T-cell (primary cell): ENCODE measurements around the gene ACSM2A. TPM values are rescaled to one million over a fixed set of nuclear protein-coding genes. Genes with fewer than 3 reads are reported as not detected.
"Not testable (repeated sequence)": the region's sequence is repeated elsewhere in the genome, so short reads cannot be mapped to it uniquely, and the experiment has no call there.

ENCODE experiments used
- ATAC-seq, 4 experiments: fragments of 200-7000 bp in 3 of 4; fragments of 150-1000 bp in 1 of 4; cut with Tn5 transposase; replicated peaks in 1 of 4; 1 replicate in 3 of 4; 2 replicates in 1 of 4; pipeline ENCODE4 v1.10.0; 2021; ENCODE audit warnings: moderate library complexity in 3 of 4, mild to moderate bottlenecking in 2 of 4, moderate number of reproducible peaks in 1 of 4
- CTCF ChIA-PET, 2 donors: fragments of 300-600 bp; sonication (Branson Sonifier 250); formaldehyde crosslinking; loops; one replicate each; lab custom pipeline; 2022; ENCODE audit warnings: antibody characterized with exemption in 2 of 2; lab: Charles Lee
- POLR2A ChIA-PET, 2 donors: fragments of 300-600 bp; sonication (Branson Sonifier 250); formaldehyde crosslinking; loops; one replicate each; lab custom pipeline; 2022; ENCODE audit warnings: antibody characterized with exemption in 2 of 2; lab: Charles Lee
- DNase-seq, 35 experiments: peaks; one replicate each; pipeline versions ENCODE4 v3.0.0 to v3.0.0-alpha.2; 2013 to 2023
- H3K27ac ChIP-seq: one replicate; pipeline ENCODE4 v1.5.1; 2013; ENCODE audit warnings: low read length
- H3K27me3 ChIP-seq, 2 experiments: replicated peaks in 1 of 2; 1 replicate in 1 of 2; 2 replicates in 1 of 2; pipeline versions ENCODE4 v1.6.1 to v1.7.0; 2013; ENCODE audit warnings: low read length in 1 of 2, mixed read lengths in 1 of 2; ENCODE audit not compliant: control insufficient read depth in 2 of 2, insufficient read depth in 2 of 2; ENCODE audit errors: extremely low read depth in 1 of 2
- H3K36me3 ChIP-seq, 2 donors: 1 replicate in 1 of 2; 2 replicates in 1 of 2; pipeline versions ENCODE4 v1.6.1 to v1.7.0; 2013; ENCODE audit warnings: low read length in 1 of 2; ENCODE audit not compliant: control insufficient read depth in 2 of 2, insufficient read depth in 1 of 2; ENCODE audit errors: extremely low read depth in 1 of 2
- H3K4me1 ChIP-seq, 2 experiments: 1 replicate in 1 of 2; 2 replicates in 1 of 2; pipeline versions ENCODE4 v1.6.1 to v1.7.0; 2013; ENCODE audit warnings: low read length in 2 of 2, mixed read lengths in 1 of 2; ENCODE audit not compliant: insufficient read depth in 2 of 2, control insufficient read depth in 1 of 2; ENCODE audit errors: extremely low read depth in 1 of 2
- H3K4me3 ChIP-seq, 2 donors: 1 replicate in 1 of 2; 2 replicates in 1 of 2; pipeline versions ENCODE4 v1.5.1 to v1.7.0; 2013; ENCODE audit warnings: mild to moderate bottlenecking in 2 of 2, low read length in 1 of 2, moderate library complexity in 1 of 2; ENCODE audit not compliant: control insufficient read depth in 1 of 2; ENCODE audit errors: extremely low read depth in 1 of 2
- H3K9me3 ChIP-seq: 2 replicates; pipeline ENCODE4 v1.7.0; 2013
- H3K27ac Mint-ChIP-seq, 2 donors: one replicate each; pipeline ENCODE4 v1.8.0; 2020 to 2021; ENCODE audit warnings: mild to moderate bottlenecking in 2 of 2, mixed read lengths in 2 of 2
- H3K27me3 Mint-ChIP-seq, 2 donors: one replicate each; pipeline ENCODE4 v1.8.0; 2021 to 2022; ENCODE audit warnings: mixed read lengths in 2 of 2
- H3K36me3 Mint-ChIP-seq: one replicate; pipeline ENCODE4 v1.8.0; 2021; ENCODE audit warnings: mixed read lengths
- H3K4me1 Mint-ChIP-seq, 3 donors: one replicate each; pipeline ENCODE4 v1.8.0; 2020 to 2022; ENCODE audit warnings: mixed read lengths in 3 of 3, mild to moderate bottlenecking in 1 of 3
- H3K4me3 Mint-ChIP-seq, 3 donors: one replicate each; pipeline ENCODE4 v1.8.0; 2020 to 2022; ENCODE audit warnings: mild to moderate bottlenecking in 3 of 3, mixed read lengths in 3 of 3, moderate library complexity in 3 of 3
- H3K9me3 Mint-ChIP-seq, 3 donors: one replicate each; pipeline ENCODE4 v1.8.0; 2020 to 2022; ENCODE audit warnings: mixed read lengths in 3 of 3
- WGBS: methylation state at CpG from one replicate; pipeline ENCODE4 v1.1.5; 2013; ENCODE audit warnings: missing lambda C conversion rate; ENCODE audit not compliant: insufficient coverage; 5-methylcytosine and 5-hydroxymethylcytosine counted together
- total RNA-seq, 35 experiments: library from RNA in 6 of 35; stranded (reverse) in 6 of 35; fragments of 120-200 nt in 1 of 35; gene quantifications; one replicate each; pipeline versions ENCODE4 v1.2.1 to v1.2.4 and lab custom pipeline; 2013 to 2026

The ACSM2A gene
- total RNA-seq, 5 donors from 2014 or later (not counting 1 experiment from before 2014, with no cell fraction given): 0.35 to 0.47 TPM; not detected in 3

GRCh38 chr16:20532284-20532792 is 81.0 kb downstream of the ACSM2A start:
- CTCF ChIA-PET, ATAC-seq: not testable (repeated sequence)
- no CpG with 5 or more reads among the region's 3 CpGs for WGBS

GRCh38 chr16:20536669-20537068 is 85.3 kb downstream of the ACSM2A start:
- H3K4me3 ChIP-seq, H3K27me3 Mint-ChIP-seq, H3K27me3 ChIP-seq, DNase-seq, H3K4me1 ChIP-seq, H3K9me3 ChIP-seq, H3K9me3 Mint-ChIP-seq, CTCF ChIA-PET, H3K36me3 Mint-ChIP-seq, H3K27ac Mint-ChIP-seq, H3K4me1 Mint-ChIP-seq, H3K27ac ChIP-seq, POLR2A ChIA-PET, ATAC-seq, H3K36me3 ChIP-seq, H3K4me3 Mint-ChIP-seq: not testable (repeated sequence)
- WGBS: 17% methylated on average over 1 of the region's 1 CpG

More at GRCh38 chr16:20532284-20532792, 81.0 kb downstream of the ACSM2A start:
- H3K9me3 ChIP-seq, H3K4me3 ChIP-seq, H3K27me3 ChIP-seq, H3K4me3 Mint-ChIP-seq, H3K27ac Mint-ChIP-seq, H3K9me3 Mint-ChIP-seq, H3K27ac ChIP-seq, H3K4me1 ChIP-seq, DNase-seq, H3K27me3 Mint-ChIP-seq, POLR2A ChIA-PET, H3K36me3 ChIP-seq, H3K4me1 Mint-ChIP-seq, H3K36me3 Mint-ChIP-seq: not testable (repeated sequence)

Other genes starting within 250 kb of the ACSM2A start
- gene GP2, start 124.0 kb upstream of the ACSM2A start, total RNA-seq: 10 to 100 TPM in 3 of 5 donors, not detected in 2; 12.0 to 13.3 (median 12.1) TPM
- not detected for gene UMOD, start 98.8 kb upstream of the ACSM2A start, total RNA-seq
- gene PDILT, start 46.8 kb upstream of the ACSM2A start, total RNA-seq: not detected
- under 1 TPM in 2 of 5 donors, not detected in 3; 0.26 to 0.28 TPM for gene ACSM5, start 42.0 kb upstream of the ACSM2A start, total RNA-seq
- under 1 TPM in 2 of 5 donors, not detected in 3; 0.18 to 0.86 TPM for gene ACSM2B, start 124.8 kb downstream of the ACSM2A start, total RNA-seq
- gene ACSM1, start 246.2 kb downstream of the ACSM2A start, total RNA-seq: under 1 TPM; 0.46 to 0.76 (median 0.58) TPM